ENCODE results near the gene KCND2. TPM values are rescaled to one million over a fixed set of nuclear protein-coding genes. Genes with fewer than 3 reads are reported as not detected.

The KCND2 gene
- total and polyA plus RNA-seq, 7 experiments from 2014 or later, result not detected

GRCh38 chr7:120658516-120658915 lies 385.5 kb downstream of the KCND2 start:
- H3K9me3 Mint-ChIP-seq, result peaks cover 0 to 6% (median 0%) of the 10 kb centered on the region in 11 donors
- H3K4me3 ChIP-seq (ENCODE audit: low read length), result no peak overlapping the region
- intact Hi-C loops (cut with micrococcal nuclease), result no loop called here
- no peaks in the 10 kb centered on the region for H3K27me3 ChIP-seq (ENCODE audit: control insufficient read depth in 2 of 2, insufficient read depth in 2 of 2, low read length in 2 of 2)
- no peaks in the 10 kb centered on the region for H3K4me1 Mint-ChIP-seq
- H3K27ac Mint-ChIP-seq, result no peak overlapping the region
- no peak for DNase-seq
- ATAC-seq, result no peak
- no peaks in the 10 kb centered on the region for H3K4me1 ChIP-seq (ENCODE audit: control insufficient read depth in 2 of 2, insufficient read depth in 2 of 2, low read length in 2 of 2)
- ChIA-PET CTCF (no interaction called here), POLR2A (no interaction called here)
- no peaks in the 10 kb centered on the region for H3K9me3 ChIP-seq (ENCODE audit: control insufficient read depth in 2 of 3, low read length in 3 of 3)
- no peak overlapping the region for H3K4me3 Mint-ChIP-seq
- H3K27me3 Mint-ChIP-seq, result no peaks in the 10 kb centered on the region
- H3K27ac ChIP-seq (ENCODE audit: low read depth, low read length), result no peak overlapping the region
- no peaks in the 10 kb centered on the region for H3K36me3 Mint-ChIP-seq
- H3K36me3 ChIP-seq (ENCODE audit: control insufficient read depth in 2 of 3, insufficient read depth in 3 of 3, low read length in 3 of 3), result no peaks in the 10 kb centered on the region

- no peak overlapping the region for H3K27ac ChIP-seq (ENCODE audit: low read depth, low read length)
- intact Hi-C loops (cut with micrococcal nuclease), result no loop called here
- no peak for ATAC-seq
- POLR2A ChIA-PET, result no interaction called here
- H3K4me3 Mint-ChIP-seq, result no peak overlapping the region
- no peaks in the 10 kb centered on the region for H3K36me3 Mint-ChIP-seq
- H3K9me3 ChIP-seq (ENCODE audit: control insufficient read depth in 2 of 3, low read length in 3 of 3), result no peaks in the 10 kb centered on the region
- H3K27me3 Mint-ChIP-seq, result peaks cover 0 to 3% (median 0%) of the 10 kb centered on the region in 5 donors
- H3K36me3 ChIP-seq (ENCODE audit: control insufficient read depth in 2 of 3, insufficient read depth in 3 of 3, low read length in 3 of 3), result no peaks in the 10 kb centered on the region
- H3K4me1 ChIP-seq (ENCODE audit: control insufficient read depth in 2 of 2, insufficient read depth in 2 of 2, low read length in 2 of 2), result no peaks in the 10 kb centered on the region
- no peaks in the 10 kb centered on the region for H3K4me1 Mint-ChIP-seq
- no peak for DNase-seq
- no peak overlapping the region for H3K27ac Mint-ChIP-seq
- H3K27me3 ChIP-seq (ENCODE audit: control insufficient read depth in 2 of 2, insufficient read depth in 2 of 2, low read length in 2 of 2), result no peaks in the 10 kb centered on the region
- no peak overlapping the region for H3K4me3 ChIP-seq (ENCODE audit: low read length)
- CTCF ChIA-PET, result no interaction called here
- no peaks in the 10 kb centered on the region for H3K9me3 Mint-ChIP-seq
Measured at GRCh38 chr7:120662291-120662690, 389.3 kb downstream of the KCND2 start.

- intact Hi-C loops (cut with micrococcal nuclease), result no loop called here
- CTCF ChIA-PET, result no interaction called here
- no peak overlapping the region for H3K27ac ChIP-seq (ENCODE audit: low read depth, low read length)
- ATAC-seq (no peak), DNase-seq (no peak)
- no peaks in the 10 kb centered on the region for H3K27me3 ChIP-seq (ENCODE audit: control insufficient read depth in 2 of 2, insufficient read depth in 2 of 2, low read length in 2 of 2)
- no peaks in the 10 kb centered on the region for H3K4me1 ChIP-seq (ENCODE audit: control insufficient read depth in 2 of 2, insufficient read depth in 2 of 2, low read length in 2 of 2)
- H3K4me3 Mint-ChIP-seq, result no peak overlapping the region
- H3K36me3 Mint-ChIP-seq, result no peaks in the 10 kb centered on the region
- peaks cover 0 to 3% (median 0%) of the 10 kb centered on the region in 5 donors for H3K27me3 Mint-ChIP-seq
- H3K9me3 ChIP-seq (ENCODE audit: control insufficient read depth in 2 of 3, low read length in 3 of 3), result no peaks in the 10 kb centered on the region
- no peaks in the 10 kb centered on the region for H3K36me3 ChIP-seq (ENCODE audit: control insufficient read depth in 2 of 3, insufficient read depth in 3 of 3, low read length in 3 of 3)
- POLR2A ChIA-PET, result no interaction called here
- no peak overlapping the region for H3K27ac Mint-ChIP-seq
- no peaks in the 10 kb centered on the region for H3K4me1 Mint-ChIP-seq
- H3K4me3 ChIP-seq (ENCODE audit: low read length), result no peak overlapping the region
- no peaks in the 10 kb centered on the region for H3K9me3 Mint-ChIP-seq
Measured at GRCh38 chr7:120665068-120665467, 392.1 kb downstream of the KCND2 start.

GRCh38 chr7:120675076-120675475 lies 402.1 kb downstream of the KCND2 start:
- intact Hi-C loops (cut with micrococcal nuclease), result no loop called here
- ChIA-PET CTCF (no interaction called here), POLR2A (no interaction called here)
- Mint-ChIP-seq H3K36me3 (no peaks in the 10 kb centered on the region), H3K27me3 (no peaks in the 10 kb centered on the region), H3K27ac (no peak overlapping the region), H3K4me3 (no peak overlapping the region), H3K4me1 (no peaks in the 10 kb centered on the region), H3K9me3 (peaks cover 0 to 12% (median 0%) of the 10 kb centered on the region in 11 donors)
- no peak for ATAC-seq
- Histone ChIP-seq H3K36me3 (ENCODE audit: control insufficient read depth in 2 of 3, insufficient read depth in 3 of 3, low read length in 3 of 3) (no peaks in the 10 kb centered on the region), H3K27ac (ENCODE audit: low read depth, low read length) (no peak overlapping the region), H3K4me1 (ENCODE audit: control insufficient read depth in 2 of 2, insufficient read depth in 2 of 2, low read length in 2 of 2) (no peaks in the 10 kb centered on the region), H3K9me3 (ENCODE audit: control insufficient read depth in 2 of 3, low read length in 3 of 3) (no peaks in the 10 kb centered on the region), H3K27me3 (ENCODE audit: control insufficient read depth in 2 of 2, insufficient read depth in 2 of 2, low read length in 2 of 2) (no peaks in the 10 kb centered on the region), H3K4me3 (ENCODE audit: low read length) (no peak overlapping the region)
- no peak for DNase-seq

- POLR2A ChIA-PET, result no interaction called here
- Mint-ChIP-seq H3K36me3 (no peaks in the 10 kb centered on the region), H3K4me3 (no peak overlapping the region), H3K9me3 (peaks cover 0 to 3% (median 0%) of the 10 kb centered on the region in 11 donors), H3K27ac (no peak overlapping the region), H3K4me1 (no peaks in the 10 kb centered on the region), H3K27me3 (peaks cover 0 to 5% (median 0%) of the 10 kb centered on the region in 5 donors)
- CTCF ChIA-PET, result no interaction called here
- Histone ChIP-seq H3K27ac (ENCODE audit: low read depth, low read length) (no peak overlapping the region), H3K27me3 (ENCODE audit: control insufficient read depth in 2 of 2, insufficient read depth in 2 of 2, low read length in 2 of 2) (no peaks in the 10 kb centered on the region), H3K4me3 (ENCODE audit: low read length) (no peak overlapping the region), H3K36me3 (ENCODE audit: control insufficient read depth in 2 of 3, insufficient read depth in 3 of 3, low read length in 3 of 3) (no peaks in the 10 kb centered on the region), H3K9me3 (ENCODE audit: control insufficient read depth in 2 of 3, low read length in 3 of 3) (no peaks in the 10 kb centered on the region), H3K4me1 (ENCODE audit: control insufficient read depth in 2 of 2, insufficient read depth in 2 of 2, low read length in 2 of 2) (no peaks in the 10 kb centered on the region)
- no peak for DNase-seq
- intact Hi-C loops (cut with micrococcal nuclease), result no loop called here
- no peak for ATAC-seq
Measured at GRCh38 chr7:120677535-120677934, 404.6 kb downstream of the KCND2 start.

- no peaks in the 10 kb centered on the region for H3K36me3 Mint-ChIP-seq
- no peaks in the 10 kb centered on the region for H3K9me3 ChIP-seq (ENCODE audit: control insufficient read depth in 2 of 3, low read length in 3 of 3)
- intact Hi-C loops (cut with micrococcal nuclease), result no loop called here
- no peak overlapping the region for H3K27ac Mint-ChIP-seq
- H3K9me3 Mint-ChIP-seq, result no peaks in the 10 kb centered on the region
- no peaks in the 10 kb centered on the region for H3K27me3 ChIP-seq (ENCODE audit: control insufficient read depth in 2 of 2, insufficient read depth in 2 of 2, low read length in 2 of 2)
- H3K4me1 Mint-ChIP-seq, result no peaks in the 10 kb centered on the region
- POLR2A ChIA-PET, result no interaction called here
- DNase-seq (no peak), ATAC-seq (no peak)
- H3K4me3 ChIP-seq (ENCODE audit: low read length), result no peak overlapping the region
- no peak overlapping the region for H3K4me3 Mint-ChIP-seq
- H3K36me3 ChIP-seq (ENCODE audit: control insufficient read depth in 2 of 3, insufficient read depth in 3 of 3, low read length in 3 of 3), result no peaks in the 10 kb centered on the region
- H3K27ac ChIP-seq (ENCODE audit: low read depth, low read length), result no peak overlapping the region
- no peaks in the 10 kb centered on the region for H3K4me1 ChIP-seq (ENCODE audit: control insufficient read depth in 2 of 2, insufficient read depth in 2 of 2, low read length in 2 of 2)
- CTCF ChIA-PET, result no interaction called here
- H3K27me3 Mint-ChIP-seq, result peaks cover 0 to 5% (median 0%) of the 10 kb centered on the region in 5 donors
Measured at GRCh38 chr7:120680985-120681384, 408.0 kb downstream of the KCND2 start.

- DNase-seq (no peak), ATAC-seq (no peak)
- Histone ChIP-seq H3K9me3 (ENCODE audit: control insufficient read depth in 2 of 3, low read length in 3 of 3) (no peaks in the 10 kb centered on the region), H3K36me3 (ENCODE audit: control insufficient read depth in 2 of 3, insufficient read depth in 3 of 3, low read length in 3 of 3) (no peaks in the 10 kb centered on the region), H3K4me3 (ENCODE audit: low read length) (no peak overlapping the region), H3K4me1 (ENCODE audit: control insufficient read depth in 2 of 2, insufficient read depth in 2 of 2, low read length in 2 of 2) (no peaks in the 10 kb centered on the region), H3K27ac (ENCODE audit: low read depth, low read length) (no peak overlapping the region), H3K27me3 (ENCODE audit: control insufficient read depth in 2 of 2, insufficient read depth in 2 of 2, low read length in 2 of 2) (no peaks in the 10 kb centered on the region)
- H3K27ac Mint-ChIP-seq, result no peak overlapping the region
- no peaks in the 10 kb centered on the region for H3K9me3 Mint-ChIP-seq
- no peak overlapping the region for H3K4me3 Mint-ChIP-seq
- intact Hi-C loops (cut with micrococcal nuclease), result no loop called here
- peaks cover 0 to 5% (median 0%) of the 10 kb centered on the region in 5 donors for H3K27me3 Mint-ChIP-seq
- no peaks in the 10 kb centered on the region for H3K36me3 Mint-ChIP-seq
- POLR2A ChIA-PET, result no interaction called here
- no peaks in the 10 kb centered on the region for H3K4me1 Mint-ChIP-seq
- CTCF ChIA-PET, result no interaction called here
Measured at GRCh38 chr7:120684463-120684862, 411.5 kb downstream of the KCND2 start.

Data from naive thymus-derived CD4-positive, alpha-beta T cell (primary cell).